Panc1 (cell line): ENCODE results near the gene CADM4. TPM values are rescaled to one million over a fixed set of nuclear protein-coding genes. Genes with fewer than 3 reads are reported as not detected.

Experiments used
- ATAC-seq: fragments of 200-7000 bp; cut with Tn5 transposase; 2 replicates; pipeline ENCODE4 v1.9.1; 2020; ENCODE audit warnings: mild to moderate bottlenecking, moderate library complexity
- BruUV-seq: library from RNA; stranded (reverse); fragments of 400-500 nt; replicated peaks from 2 replicates; lab custom pipeline; 2021; lab: Mats Ljungman, UMichigan
- CTCF ChIA-PET: fragments of 300-600 bp; sonication (Branson Sonifier 250); formaldehyde crosslinking; loops from one replicate; lab custom pipeline; 2022; ENCODE audit warnings: antibody characterized with exemption; lab: Charles Lee
- POLR2A ChIA-PET: fragments of 300-600 bp; sonication (Branson Sonifier 250); formaldehyde crosslinking; loops from one replicate; lab custom pipeline; 2022; ENCODE audit warnings: antibody characterized with exemption; lab: Charles Lee
- DNase-seq: peaks from one replicate; pipeline ENCODE4 v3.0.0-alpha.2; 2010; ENCODE audit warnings: low read depth, low spot score
- H3K27ac ChIP-seq: 2 replicates; pipeline ENCODE4 v1.5.1; 2011; ENCODE audit warnings: mild to moderate bottlenecking, low read length, inconsistent platforms
- H3K27me3 ChIP-seq: fragments of 200-500 bp; sonication (Bioruptor generic); 2 replicates; pipeline ENCODE4 v1.6.0; 2014; ENCODE audit warnings: low read length, inconsistent platforms; ENCODE audit not compliant: control insufficient read depth, insufficient read depth
- H3K36me3 ChIP-seq: fragments of 200-500 bp; sonication (Bioruptor generic); 2 replicates; pipeline ENCODE4 v1.5.1; 2014; ENCODE audit warnings: inconsistent platforms, mild to moderate bottlenecking, low read length, moderate library complexity; ENCODE audit not compliant: control insufficient read depth, insufficient read depth
- H3K4me1 ChIP-seq: 2 replicates; pipeline ENCODE4 v1.5.1; 2011; ENCODE audit warnings: inconsistent platforms, mild to moderate bottlenecking, low read length, moderate library complexity; ENCODE audit not compliant: control insufficient read depth, insufficient read depth
- H3K4me3 ChIP-seq, 2 experiments: 2 replicates each; pipeline ENCODE4 v1.5.1; 2011 to 2012; ENCODE audit warnings: low read depth in 2 of 2, low read length in 2 of 2, mild to moderate bottlenecking in 2 of 2, inconsistent platforms in 1 of 2, moderate library complexity in 1 of 2
- H3K9me3 ChIP-seq: fragments of 200-500 bp; sonication (Bioruptor generic); 2 replicates; pipeline ENCODE4 v1.5.1; 2014; ENCODE audit warnings: low read depth, mild to moderate bottlenecking, inconsistent platforms, low read length, moderate library complexity; ENCODE audit not compliant: control insufficient read depth, insufficient read depth
- CTCF ChIP-seq: fragments of 450-650 bp; IDR thresholded peaks from 2 replicates; pipeline ENCODE4 v1.5.1; 2017; ENCODE audit warnings: mild to moderate bottlenecking
- POLR2AphosphoS5 ChIP-seq: IDR thresholded peaks from 2 replicates; pipeline ENCODE4 v1.6.1; 2012; ENCODE audit warnings: mild to moderate bottlenecking, low read depth, low read length, moderate library complexity
- REST ChIP-seq, 2 experiments: IDR thresholded peaks; 2 replicates each; pipeline ENCODE4 v1.6.1; 2011 to 2012; ENCODE audit warnings: low read depth in 2 of 2, control low read depth in 1 of 2, low read length in 1 of 2, mild to moderate bottlenecking in 1 of 2, moderate library complexity in 1 of 2; ENCODE audit not compliant: insufficient read depth in 1 of 2
- SIN3A ChIP-seq: IDR thresholded peaks from 2 replicates; pipeline ENCODE4 v1.6.1; 2012; ENCODE audit warnings: low read depth, mild to moderate bottlenecking, low read length, moderate library complexity, borderline replicate concordance; ENCODE audit not compliant: insufficient read depth
- TCF7L2 ChIP-seq: IDR thresholded peaks from 2 replicates; pipeline ENCODE4 v1.6.1; 2011; ENCODE audit warnings: mild to moderate bottlenecking, low read depth, low read length, inconsistent platforms
- in situ Hi-C: cut with HindIII; loops from 2 replicates; pipeline ENCODE4 v1.10.0; 2016; ENCODE audit warnings: low sequenced_read_pairs, low pct_unique_long_range_greater_than_20kb
- intact Hi-C: fragments of 100-400 bp; cut with micrococcal nuclease; formaldehyde crosslinking; loops from one replicate; pipeline ENCODE4 v1.10.0; 2022; ENCODE audit not compliant: unreplicated experiment
- total RNA-seq: library from RNA; stranded (reverse); gene quantifications from one replicate; pipeline ENCODE4 v1.2.1, GENCODE V29; 2021; ENCODE audit not compliant: unreplicated experiment

The CADM4 gene
- total RNA-seq, 1 experiment from 2014 or later = 2.7 TPM

- in situ Hi-C loops (no loop called here), intact Hi-C loops (no loop called here)
- Histone ChIP-seq H3K27me3 (no peaks in the 10 kb centered on the region), H3K4me3 (no peak overlapping the region), H3K4me1 (no peaks in the 10 kb centered on the region), H3K27ac (no peak overlapping the region), H3K9me3 (no peaks in the 10 kb centered on the region), H3K36me3 (no peaks in the 10 kb centered on the region)
- no TSS peak for BruUV-seq
- POLR2A ChIA-PET = no interaction called here
- TF ChIP-seq REST (IDR thresholded peaks at IDR 0.05; ENCODE audit: insufficient read depth in 1 of 2, low read depth in 2 of 2, low read length in 1 of 2) (no peak), SIN3A (no peak), POLR2AphosphoS5 (no peak), CTCF (no peak), TCF7L2 (no peak)
- no peak for ATAC-seq
- no peak for DNase-seq
- CTCF ChIA-PET = no interaction called here
These were observed 15.6 kb downstream of the CADM4 start for GRCh38 chr19:43623889-43624670.

- ATAC-seq (no peak), DNase-seq (no peak)
- intact Hi-C loops (no loop called here), in situ Hi-C loops (no loop called here)
- CTCF ChIA-PET = no interaction called here
- H3K36me3 ChIP-seq = no peaks in the 10 kb centered on the region
- no TSS peak for BruUV-seq
- no peaks in the 10 kb centered on the region for H3K9me3 ChIP-seq
- TF ChIP-seq SIN3A = no peak
- no peak for TF ChIP-seq POLR2AphosphoS5
- TF ChIP-seq TCF7L2 = no peak
- no peak overlapping the region for H3K4me3 ChIP-seq
- no peaks in the 10 kb centered on the region for H3K27me3 ChIP-seq
- no peaks in the 10 kb centered on the region for H3K4me1 ChIP-seq
- H3K27ac ChIP-seq = no peak overlapping the region
- POLR2A ChIA-PET = no interaction called here
These were observed 16.7 kb downstream of the CADM4 start for GRCh38 chr19:43622956-43623355.

- TF ChIP-seq CTCF = no peak
- no peak for TF ChIP-seq REST (IDR thresholded peaks at IDR 0.05; ENCODE audit: insufficient read depth in 1 of 2, low read depth in 2 of 2, low read length in 1 of 2)
- TF ChIP-seq SIN3A = no peak
- TF ChIP-seq POLR2AphosphoS5 = no peak
- TF ChIP-seq TCF7L2 = no peak
- no peak for ATAC-seq
- Histone ChIP-seq H3K27me3 (no peaks in the 10 kb centered on the region), H3K4me3 (no peak overlapping the region), H3K4me1 (no peaks in the 10 kb centered on the region), H3K36me3 (no peaks in the 10 kb centered on the region), H3K27ac (no peak overlapping the region), H3K9me3 (no peaks in the 10 kb centered on the region)
- no TSS peak for BruUV-seq
- intact Hi-C loops = no loop called here
- ChIA-PET CTCF (no interaction called here), POLR2A (no interaction called here)
- in situ Hi-C loops = no loop called here
- no peak for DNase-seq
These were observed 17.6 kb downstream of the CADM4 start for GRCh38 chr19:43622070-43622469.
